ENCODE data around the gene NKAIN2.
"Not testable (repeated sequence)": the region's sequence is repeated elsewhere in the genome, so short reads cannot be mapped to it uniquely, and the experiment has no call there.

NKAIN2 gene

DNA sequence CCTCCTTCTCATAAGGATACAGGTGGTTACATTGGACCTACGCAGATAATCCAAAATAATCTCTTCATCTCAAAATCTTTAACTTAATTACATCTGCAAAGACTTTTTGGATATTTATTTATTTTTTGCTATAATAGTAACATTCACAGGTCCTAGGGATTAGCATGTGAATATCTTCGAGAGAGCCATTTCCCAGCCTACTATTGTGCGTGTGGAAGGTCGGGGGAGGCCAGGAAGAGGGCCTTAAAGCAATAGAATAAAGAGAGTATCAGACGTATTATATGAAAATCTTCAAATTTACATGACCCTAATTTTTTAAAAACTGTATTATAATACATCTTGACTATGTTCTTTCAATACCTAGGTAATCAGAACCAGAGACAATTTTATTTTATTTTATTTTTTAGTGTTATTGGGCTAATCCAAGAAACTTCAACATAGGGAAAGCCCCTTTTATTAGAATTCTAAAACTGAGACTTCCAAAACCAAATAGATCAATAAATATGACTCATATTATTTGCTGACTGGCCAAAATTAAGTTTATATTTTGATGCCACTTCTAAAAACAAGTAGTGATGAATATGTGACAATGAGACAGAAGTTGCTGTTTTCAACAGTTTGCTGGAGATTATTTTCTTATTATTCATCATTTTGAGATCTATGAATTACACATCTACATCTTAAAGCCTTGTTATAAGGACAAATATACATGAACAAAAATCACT lies 536.1 kb downstream of the NKAIN2 start:
- H3K4me3 ChIP-seq (ENCODE audit: control insufficient read depth, low read depth, low read length) = no peak overlapping the region
- TF ChIP-seq, protein P1, sequence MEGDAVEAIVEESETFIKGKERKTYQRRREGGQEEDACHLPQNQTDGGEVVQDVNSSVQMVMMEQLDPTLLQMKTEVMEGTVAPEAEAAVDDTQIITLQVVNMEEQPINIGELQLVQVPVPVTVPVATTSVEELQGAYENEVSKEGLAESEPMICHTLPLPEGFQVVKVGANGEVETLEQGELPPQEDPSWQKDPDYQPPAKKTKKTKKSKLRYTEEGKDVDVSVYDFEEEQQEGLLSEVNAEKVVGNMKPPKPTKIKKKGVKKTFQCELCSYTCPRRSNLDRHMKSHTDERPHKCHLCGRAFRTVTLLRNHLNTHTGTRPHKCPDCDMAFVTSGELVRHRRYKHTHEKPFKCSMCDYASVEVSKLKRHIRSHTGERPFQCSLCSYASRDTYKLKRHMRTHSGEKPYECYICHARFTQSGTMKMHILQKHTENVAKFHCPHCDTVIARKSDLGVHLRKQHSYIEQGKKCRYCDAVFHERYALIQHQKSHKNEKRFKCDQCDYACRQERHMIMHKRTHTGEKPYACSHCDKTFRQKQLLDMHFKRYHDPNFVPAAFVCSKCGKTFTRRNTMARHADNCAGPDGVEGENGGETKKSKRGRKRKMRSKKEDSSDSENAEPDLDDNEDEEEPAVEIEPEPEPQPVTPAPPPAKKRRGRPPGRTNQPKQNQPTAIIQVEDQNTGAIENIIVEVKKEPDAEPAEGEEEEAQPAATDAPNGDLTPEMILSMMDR (conservative IDR thresholded peaks at IDR 0.05; ENCODE audit: control insufficient read depth, insufficient read depth, low read depth, low read length) = no peak
- DNase-seq (ENCODE audit: low read depth) = no peak

DNA sequence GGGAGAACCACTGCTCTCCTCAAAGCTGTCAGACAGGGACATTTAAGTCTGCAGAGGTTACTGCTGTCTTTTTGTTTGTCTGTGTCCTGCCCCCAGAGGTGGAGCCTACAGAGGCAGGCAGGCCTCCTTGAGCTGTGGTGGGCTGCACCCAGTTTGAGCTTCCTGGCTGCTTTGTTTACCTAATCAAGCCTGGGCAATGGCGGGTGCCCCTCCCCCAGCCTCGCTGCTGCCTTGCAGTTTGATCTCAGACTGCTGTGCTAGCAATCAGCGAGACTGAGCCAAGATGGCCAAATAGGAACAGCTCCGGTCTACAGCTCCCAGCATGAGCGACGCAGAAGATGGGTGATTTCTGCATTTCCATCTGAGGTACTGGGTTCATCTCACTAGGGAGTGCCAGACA lies 544.7 kb downstream of the NKAIN2 start:
- H3K4me3 ChIP-seq (ENCODE audit: control insufficient read depth, low read depth, low read length); DNase-seq (ENCODE audit: low read depth): not testable (repeated sequence)

DNA sequence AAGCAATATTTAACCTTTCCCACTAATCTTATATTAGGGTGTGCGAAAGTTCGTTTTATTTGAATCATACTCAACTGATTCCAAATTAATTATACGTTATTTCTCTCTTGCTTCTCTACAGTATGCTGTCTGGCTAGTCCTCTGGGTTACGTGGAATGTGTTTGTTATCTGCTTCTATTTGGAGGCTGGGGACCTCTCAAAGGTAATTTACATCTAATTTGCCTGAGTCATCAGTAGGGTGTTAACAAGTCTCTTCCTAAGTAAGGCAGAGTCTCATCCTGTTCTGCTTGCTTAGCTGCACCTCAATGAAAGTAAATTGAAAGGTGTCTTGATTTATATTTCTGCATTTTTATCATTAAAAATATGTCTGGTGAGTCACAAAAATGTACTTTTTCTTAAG lies 551.5 kb downstream of the NKAIN2 start:
- no peak for DNase-seq (ENCODE audit: low read depth)
- no peak overlapping the region for H3K4me3 ChIP-seq (ENCODE audit: control insufficient read depth, low read depth, low read length)
- TF ChIP-seq, protein P1 (conservative IDR thresholded peaks at IDR 0.05; ENCODE audit: control insufficient read depth, insufficient read depth, low read depth, low read length) = no peak

DNA sequence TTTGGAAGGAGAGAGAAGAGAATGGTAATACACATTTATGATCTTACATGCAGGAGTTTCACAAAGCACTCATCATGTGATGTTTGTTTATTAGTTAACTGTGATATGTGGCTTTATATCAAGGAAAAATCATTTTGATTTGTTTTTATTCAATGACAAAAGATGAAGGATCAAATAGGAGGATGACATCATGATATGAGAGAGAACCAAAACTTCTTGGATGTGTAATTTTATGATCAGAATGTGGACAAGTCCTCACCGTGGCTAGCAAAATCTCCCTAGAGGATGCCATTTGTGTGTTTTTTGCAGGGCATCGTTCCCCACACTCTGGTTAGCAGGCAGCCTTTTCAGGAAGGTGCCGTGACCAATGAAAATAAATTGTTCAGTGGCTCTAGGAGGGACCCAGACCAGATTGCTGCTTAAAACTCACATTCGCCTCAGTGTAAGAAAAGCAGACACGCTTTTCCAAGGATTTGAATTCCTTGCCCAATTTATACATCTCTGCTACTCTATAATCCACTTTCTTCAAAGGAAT lies 552.7 kb downstream of the NKAIN2 start:
- no peak for DNase-seq (ENCODE audit: low read depth)
- TF ChIP-seq, protein P1 (conservative IDR thresholded peaks at IDR 0.05; ENCODE audit: control insufficient read depth, insufficient read depth, low read depth, low read length) = no peak
- no peak overlapping the region for H3K4me3 ChIP-seq (ENCODE audit: control insufficient read depth, low read depth, low read length)

DNA sequence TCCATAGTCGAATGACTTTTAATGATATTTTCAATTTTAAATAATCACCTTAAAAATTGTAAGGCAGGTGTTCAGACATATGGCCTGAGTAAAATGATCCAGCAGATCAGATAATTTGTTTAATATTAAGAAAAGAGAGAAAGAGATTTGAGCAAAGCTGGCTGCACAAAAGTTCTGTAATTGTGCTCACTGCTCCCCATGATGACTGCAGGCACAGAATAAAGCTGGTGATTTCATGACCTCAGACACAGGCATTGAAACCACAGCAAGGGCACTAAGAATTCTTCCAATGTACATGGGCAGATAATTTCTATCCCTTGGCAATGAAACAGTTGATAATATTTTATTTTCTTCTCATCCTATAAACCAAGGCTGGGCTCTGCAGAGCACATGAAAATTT lies 553.1 kb downstream of the NKAIN2 start:
- no peak overlapping the region for H3K4me3 ChIP-seq (ENCODE audit: control insufficient read depth, low read depth, low read length)
- DNase-seq (ENCODE audit: low read depth) = no peak
- TF ChIP-seq, protein P1 (conservative IDR thresholded peaks at IDR 0.05; ENCODE audit: control insufficient read depth, insufficient read depth, low read depth, low read length) = no peak

DNA sequence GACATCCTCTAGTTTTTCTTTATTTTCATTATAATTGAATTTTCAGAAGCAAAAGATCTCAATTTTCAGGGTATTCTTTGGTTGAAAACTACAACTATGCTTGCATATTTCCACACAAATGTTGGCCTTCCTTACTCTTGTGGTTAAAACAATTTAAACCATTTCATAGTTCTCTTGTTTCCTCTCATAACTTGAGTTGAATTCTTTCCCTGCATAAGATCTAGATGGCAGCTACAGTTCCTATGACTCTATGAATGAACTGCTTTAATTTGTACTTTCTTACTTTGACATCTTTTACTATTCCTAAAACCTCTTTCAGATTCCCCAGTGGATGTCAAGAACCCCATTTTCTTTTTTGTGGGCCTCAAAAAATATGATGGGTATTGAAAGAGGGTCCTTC lies 564.5 kb downstream of the NKAIN2 start:
- TF ChIP-seq, protein P1 (conservative IDR thresholded peaks at IDR 0.05; ENCODE audit: control insufficient read depth, insufficient read depth, low read depth, low read length) = no peak
- no peak for DNase-seq (ENCODE audit: low read depth)
- H3K4me3 ChIP-seq (ENCODE audit: control insufficient read depth, low read depth, low read length) = no peak overlapping the region

DNA sequence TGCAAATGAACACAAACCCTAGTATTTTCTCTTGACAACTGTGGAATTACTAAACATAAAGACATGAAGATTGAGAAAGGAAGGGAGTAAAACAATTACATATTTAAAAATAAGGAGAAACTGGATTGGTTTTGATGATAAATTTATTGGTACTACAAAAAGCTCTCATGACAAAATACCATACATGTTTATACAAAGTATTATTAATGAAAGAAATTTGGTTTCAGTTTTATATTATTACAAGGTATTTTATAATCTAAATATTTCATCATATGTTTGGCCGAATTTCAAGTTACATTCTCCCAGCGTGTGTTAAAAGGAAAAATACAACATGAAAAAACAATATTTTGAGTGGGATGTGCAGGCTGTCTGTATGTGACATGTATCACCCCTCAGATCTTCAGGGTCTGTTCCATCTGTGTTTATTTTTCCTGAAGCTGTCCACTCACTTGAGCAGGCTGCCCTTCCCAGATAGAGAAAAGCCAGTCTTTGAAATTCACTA lies 568.4 kb downstream of the NKAIN2 start:
- peak; percentile 3 for DNase-seq (ENCODE audit: low read depth)
- no peak overlapping the region for H3K4me3 ChIP-seq (ENCODE audit: control insufficient read depth, low read depth, low read length)
- TF ChIP-seq, protein P1 (conservative IDR thresholded peaks at IDR 0.05; ENCODE audit: control insufficient read depth, insufficient read depth, low read depth, low read length) = no peak

All from fibroblast of mammary gland (primary cell).